ENCODE results near the gene GNRHR. TPM values are rescaled to one million over a fixed set of nuclear protein-coding genes. Genes with fewer than 3 reads are reported as not detected.

The GNRHR gene
- total RNA-seq, 1 donor from 2014 or later, result not detected

- H3K27ac ChIP-seq, result no peak overlapping the region
- DNase-seq (ENCODE audit: low spot score in 2 of 2), result no peak
- no peaks in the 10 kb centered on the region for H3K4me1 ChIP-seq
- no peak for TF ChIP-seq CTCF (IDR thresholded peaks at IDR 0.05)
- H3K4me3 ChIP-seq, result no peak overlapping the region
- H3K27me3 ChIP-seq, result no peaks in the 10 kb centered on the region
- peaks cover 0 to 20% of the 10 kb centered on the region in 2 donors for H3K36me3 ChIP-seq
- intact Hi-C loops (cut with DNase I), result no loop called here
- no peaks in the 10 kb centered on the region for H3K9me3 ChIP-seq
These were observed 32.8 kb downstream of the GNRHR start for GRCh38 chr4:67721315-67721769.

- Histone ChIP-seq H3K4me3 (no peak overlapping the region), H3K27me3 (no peaks in the 10 kb centered on the region), H3K4me1 (no peaks in the 10 kb centered on the region), H3K9me3 (no peaks in the 10 kb centered on the region), H3K36me3 (peaks cover 0 to 20% of the 10 kb centered on the region in 2 donors), H3K27ac (no peak overlapping the region)
- intact Hi-C loops (cut with DNase I), result no loop called here
- DNase-seq (ENCODE audit: low spot score in 2 of 2), result no peak
- TF ChIP-seq CTCF (IDR thresholded peaks at IDR 0.05), result no peak
These were observed 34.1 kb downstream of the GNRHR start for GRCh38 chr4:67719953-67720617.

GRCh38 chr4:67718848-67719247 lies 35.3 kb downstream of the GNRHR start:
- H3K9me3 ChIP-seq, result no peaks in the 10 kb centered on the region
- peaks cover 0 to 20% of the 10 kb centered on the region in 2 donors for H3K36me3 ChIP-seq
- no peaks in the 10 kb centered on the region for H3K4me1 ChIP-seq
- TF ChIP-seq CTCF (IDR thresholded peaks at IDR 0.05), result no peak
- H3K27me3 ChIP-seq, result no peaks in the 10 kb centered on the region
- DNase-seq (ENCODE audit: low spot score in 2 of 2), result no peak
- intact Hi-C loops (cut with DNase I), result no loop called here
- H3K4me3 ChIP-seq, result no peak overlapping the region
- H3K27ac ChIP-seq, result no peak overlapping the region

GRCh38 chr4:67717586-67717985 lies 36.6 kb downstream of the GNRHR start:
- Histone ChIP-seq H3K27me3 (no peaks in the 10 kb centered on the region), H3K27ac (no peak overlapping the region), H3K4me1 (no peaks in the 10 kb centered on the region), H3K9me3 (no peaks in the 10 kb centered on the region), H3K36me3 (peaks cover 0 to 20% of the 10 kb centered on the region in 2 donors), H3K4me3 (no peak overlapping the region)
- intact Hi-C loops (cut with DNase I), result no loop called here
- TF ChIP-seq CTCF (IDR thresholded peaks at IDR 0.05), result no peak
- no peak for DNase-seq (ENCODE audit: low spot score in 2 of 2)

- Histone ChIP-seq H3K4me1 (no peaks in the 10 kb centered on the region), H3K4me3 (no peak overlapping the region), H3K27me3 (no peaks in the 10 kb centered on the region), H3K9me3 (no peaks in the 10 kb centered on the region), H3K36me3 (peaks cover 0 to 3% of the 10 kb centered on the region in 2 donors), H3K27ac (no peak overlapping the region)
- no peak for DNase-seq (ENCODE audit: low spot score in 2 of 2)
- TF ChIP-seq CTCF (IDR thresholded peaks at IDR 0.05), result no peak
- intact Hi-C loops (cut with DNase I), result no loop called here
These were observed 39.2 kb downstream of the GNRHR start for GRCh38 chr4:67714955-67715354.

GRCh38 chr4:67714248-67714583 lies 40.0 kb downstream of the GNRHR start:
- TF ChIP-seq CTCF (IDR thresholded peaks at IDR 0.05), result no peak
- Histone ChIP-seq H3K36me3 (peaks cover 0 to 3% of the 10 kb centered on the region in 2 donors), H3K27me3 (no peaks in the 10 kb centered on the region), H3K9me3 (no peaks in the 10 kb centered on the region), H3K4me1 (no peaks in the 10 kb centered on the region), H3K27ac (no peak overlapping the region), H3K4me3 (no peak overlapping the region)
- intact Hi-C loops (cut with DNase I), result no loop called here
- no peak for DNase-seq (ENCODE audit: low spot score in 2 of 2)
